PFSK-1 (cell line): Measurements from ENCODE around the gene TRIM49. TPM values are rescaled to one million over a fixed set of nuclear protein-coding genes. Genes with fewer than 3 reads are reported as not detected.
A peak's percentile ranks its signal among the peaks of the same experiment; 100 is the strongest.
"Not testable (repeated sequence)": the region's sequence is repeated elsewhere in the genome, so short reads cannot be mapped to it uniquely, and the experiment has no call there.

ENCODE experiments used
- FOXP2 ChIP-seq: optimal IDR thresholded peaks from 2 replicates; pipeline ENCODE3; 2011; ENCODE audit warnings: borderline replicate concordance, control low read depth, inconsistent platforms; ENCODE audit not compliant: insufficient read depth; ENCODE audit errors: extremely low read length, extremely low read depth
- POLR2AphosphoS5 ChIP-seq: IDR thresholded peaks from 2 replicates; pipeline ENCODE4 v1.6.1; 2012; ENCODE audit warnings: low read depth, mild to moderate bottlenecking, control low read depth, low read length, moderate library complexity
- polyA plus RNA-seq: library from polyadenylated mRNA; unstranded; fragments of >200 nt; gene quantifications from one replicate; pipeline ENCODE4 v1.2.1, GENCODE V29; 2012; ENCODE audit warnings: low read depth, missing spikeins; ENCODE audit not compliant: insufficient read length
- TF ChIP-seq, protein P1 (sequence below), 2 experiments: IDR thresholded peaks; 2 replicates each; pipeline versions ENCODE4 v1.6.1 to v1.8.0; 2011 to 2012; ENCODE audit warnings: low read depth in 2 of 2, low read length in 2 of 2, control low read depth in 1 of 2, inconsistent platforms in 1 of 2, mild to moderate bottlenecking in 1 of 2, moderate library complexity in 1 of 2; ENCODE audit not compliant: insufficient read depth in 1 of 2

TRIM49 gene, protein sequence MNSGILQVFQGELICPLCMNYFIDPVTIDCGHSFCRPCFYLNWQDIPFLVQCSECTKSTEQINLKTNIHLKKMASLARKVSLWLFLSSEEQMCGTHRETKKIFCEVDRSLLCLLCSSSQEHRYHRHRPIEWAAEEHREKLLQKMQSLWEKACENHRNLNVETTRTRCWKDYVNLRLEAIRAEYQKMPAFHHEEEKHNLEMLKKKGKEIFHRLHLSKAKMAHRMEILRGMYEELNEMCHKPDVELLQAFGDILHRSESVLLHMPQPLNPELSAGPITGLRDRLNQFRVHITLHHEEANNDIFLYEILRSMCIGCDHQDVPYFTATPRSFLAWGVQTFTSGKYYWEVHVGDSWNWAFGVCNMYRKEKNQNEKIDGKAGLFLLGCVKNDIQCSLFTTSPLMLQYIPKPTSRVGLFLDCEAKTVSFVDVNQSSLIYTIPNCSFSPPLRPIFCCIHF
- not detected for polyA plus RNA-seq

DNA sequence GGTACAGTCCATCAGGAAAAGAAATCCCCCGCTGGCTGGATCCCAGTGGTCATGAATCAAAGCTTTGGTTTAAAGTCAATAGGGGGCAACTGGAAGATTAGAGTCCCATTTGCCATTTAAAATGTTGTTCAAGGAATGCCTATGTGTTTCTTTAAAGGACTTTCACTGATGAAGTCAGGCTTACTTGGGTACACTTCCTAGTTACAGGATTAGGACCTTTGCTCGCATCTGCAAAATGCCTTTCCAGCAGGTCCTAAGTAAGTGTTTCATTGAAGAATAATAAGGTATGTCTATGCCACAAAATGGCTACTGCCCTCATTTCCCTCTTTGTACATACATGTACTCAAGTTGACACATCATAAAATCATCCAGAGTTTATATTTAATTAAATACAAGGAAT lies at the start of gene TRIM49:
Gene TRIM49 (minus strand): TSS at position 101 of the 400 bp plus-strand sequence. CDS start 4,106 bp downstream, outside the sequence.
- TF ChIP-seq, protein P1, sequence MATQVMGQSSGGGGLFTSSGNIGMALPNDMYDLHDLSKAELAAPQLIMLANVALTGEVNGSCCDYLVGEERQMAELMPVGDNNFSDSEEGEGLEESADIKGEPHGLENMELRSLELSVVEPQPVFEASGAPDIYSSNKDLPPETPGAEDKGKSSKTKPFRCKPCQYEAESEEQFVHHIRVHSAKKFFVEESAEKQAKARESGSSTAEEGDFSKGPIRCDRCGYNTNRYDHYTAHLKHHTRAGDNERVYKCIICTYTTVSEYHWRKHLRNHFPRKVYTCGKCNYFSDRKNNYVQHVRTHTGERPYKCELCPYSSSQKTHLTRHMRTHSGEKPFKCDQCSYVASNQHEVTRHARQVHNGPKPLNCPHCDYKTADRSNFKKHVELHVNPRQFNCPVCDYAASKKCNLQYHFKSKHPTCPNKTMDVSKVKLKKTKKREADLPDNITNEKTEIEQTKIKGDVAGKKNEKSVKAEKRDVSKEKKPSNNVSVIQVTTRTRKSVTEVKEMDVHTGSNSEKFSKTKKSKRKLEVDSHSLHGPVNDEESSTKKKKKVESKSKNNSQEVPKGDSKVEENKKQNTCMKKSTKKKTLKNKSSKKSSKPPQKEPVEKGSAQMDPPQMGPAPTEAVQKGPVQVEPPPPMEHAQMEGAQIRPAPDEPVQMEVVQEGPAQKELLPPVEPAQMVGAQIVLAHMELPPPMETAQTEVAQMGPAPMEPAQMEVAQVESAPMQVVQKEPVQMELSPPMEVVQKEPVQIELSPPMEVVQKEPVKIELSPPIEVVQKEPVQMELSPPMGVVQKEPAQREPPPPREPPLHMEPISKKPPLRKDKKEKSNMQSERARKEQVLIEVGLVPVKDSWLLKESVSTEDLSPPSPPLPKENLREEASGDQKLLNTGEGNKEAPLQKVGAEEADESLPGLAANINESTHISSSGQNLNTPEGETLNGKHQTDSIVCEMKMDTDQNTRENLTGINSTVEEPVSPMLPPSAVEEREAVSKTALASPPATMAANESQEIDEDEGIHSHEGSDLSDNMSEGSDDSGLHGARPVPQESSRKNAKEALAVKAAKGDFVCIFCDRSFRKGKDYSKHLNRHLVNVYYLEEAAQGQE (IDR thresholded peaks at IDR 0.05; ENCODE audit: insufficient read depth in 1 of 2, low read depth in 2 of 2, low read length in 2 of 2): not testable (repeated sequence)
- not testable (repeated sequence) for TF ChIP-seq FOXP2, POLR2AphosphoS5

DNA sequence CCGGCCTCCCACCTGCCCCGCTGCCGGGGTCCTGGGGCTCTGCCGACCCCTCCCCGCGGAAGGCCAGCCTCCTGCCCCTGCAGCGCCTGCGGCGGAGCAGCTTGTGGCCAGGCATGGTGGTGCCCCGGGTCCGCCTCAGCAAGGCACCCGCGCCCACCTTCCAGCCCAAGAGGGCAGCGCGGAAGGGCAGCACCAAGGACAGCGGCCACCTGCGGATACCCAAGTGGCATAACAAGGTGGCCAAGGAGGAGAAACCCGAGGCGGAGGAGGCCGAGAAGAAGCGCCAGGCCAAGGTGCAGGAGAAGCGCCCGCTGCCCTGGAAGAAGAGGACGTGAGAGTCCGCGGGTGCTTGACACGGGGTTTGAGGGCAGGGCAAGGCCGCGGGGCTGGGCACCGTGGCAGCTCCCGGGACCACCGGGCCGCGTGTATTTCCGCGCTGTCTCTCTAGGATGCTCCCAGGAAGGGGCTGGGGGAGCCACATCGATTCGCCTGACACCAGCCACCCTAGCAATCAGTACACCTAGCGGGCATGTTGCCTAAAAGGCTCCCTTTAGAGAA lies 20.8 kb downstream of the TRIM49 start:
- TF ChIP-seq, protein P1 (IDR thresholded peaks at IDR 0.05; ENCODE audit: insufficient read depth in 1 of 2, low read depth in 2 of 2, low read length in 2 of 2): peak in 1 of 2 experiments; percentile 56; a peak in 2 of 4 replicates
